HG03045 (cell line): ENCODE measurements around the gene PPFIBP2.

Source experiments
- ATAC-seq: cut with Tn5 transposase; IDR thresholded peaks from one replicate; pipeline ENCODE4 v1.9.1; 2021; ENCODE audit warnings: mild to moderate bottlenecking, moderate library complexity; ENCODE audit not compliant: unreplicated experiment

PPFIBP2 gene

DNA sequence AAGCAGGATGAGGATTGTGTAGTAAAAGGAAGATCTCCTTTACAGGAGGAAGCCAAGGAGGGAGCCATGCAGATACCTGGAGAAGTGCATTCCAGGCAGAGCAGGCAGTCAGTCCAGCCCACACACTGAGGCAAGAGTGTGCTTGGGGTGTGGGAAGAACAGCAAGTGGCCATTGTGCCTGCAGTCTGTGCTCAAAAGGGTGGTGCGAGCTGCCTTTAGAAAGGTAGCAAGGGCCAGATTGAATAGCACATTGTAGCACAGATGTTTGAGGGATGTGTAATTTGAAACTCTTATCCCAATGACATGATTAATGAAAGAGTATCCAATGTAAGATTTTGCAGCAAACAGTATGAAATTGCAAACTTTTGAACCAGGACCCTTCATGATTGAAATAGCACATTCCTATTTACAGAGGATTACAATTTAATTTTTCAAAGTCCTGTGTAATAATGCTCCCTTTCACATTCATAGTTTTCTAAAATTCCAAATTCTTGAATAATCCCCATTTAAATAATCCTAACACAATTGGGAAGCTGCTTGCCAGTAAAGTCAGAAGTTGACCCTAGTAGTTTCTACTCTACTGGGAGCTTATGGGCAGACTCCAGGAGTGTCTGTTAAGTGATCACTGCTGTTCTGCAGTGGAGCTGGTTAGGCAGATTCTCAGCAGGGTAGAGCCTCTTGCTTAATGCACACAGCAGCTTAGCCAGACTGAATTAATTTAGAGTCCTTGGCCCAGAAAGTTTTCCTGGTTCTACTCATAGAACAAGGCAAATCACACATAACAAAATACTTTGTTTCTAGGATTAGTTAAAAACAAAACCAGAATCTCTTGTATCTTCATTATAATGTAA, 81.4 kb downstream of the PPFIBP2 start:
- no peak for ATAC-seq

GRCh38 chr11:7595951-7596350, 82.2 kb downstream of the PPFIBP2 start:
- ATAC-seq = no peak

DNA sequence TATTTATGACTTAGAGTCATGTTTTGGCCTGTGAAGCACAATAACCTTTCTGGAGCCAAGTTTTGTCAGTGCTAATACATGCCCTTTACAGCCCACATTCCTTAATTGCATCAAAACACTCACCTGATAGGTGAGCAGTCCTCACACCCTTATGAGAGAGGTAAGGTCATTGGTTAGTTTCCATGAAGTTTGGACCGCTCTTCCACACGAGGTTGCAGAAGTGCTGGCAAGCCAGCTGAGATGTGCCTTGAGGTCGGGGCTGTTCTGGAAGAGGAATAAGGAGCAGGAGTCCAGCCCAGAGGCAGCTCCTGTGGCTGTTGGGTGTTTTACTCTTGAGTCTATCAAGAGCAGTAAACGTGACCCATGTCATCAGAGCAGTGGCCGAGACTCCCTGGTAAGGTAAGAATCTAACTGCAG, 83.2 kb downstream of the PPFIBP2 start:
- no peak for ATAC-seq

- no peak for ATAC-seq
Measured at GRCh38 chr11:7597620-7598019, 83.8 kb downstream of the PPFIBP2 start.

DNA sequence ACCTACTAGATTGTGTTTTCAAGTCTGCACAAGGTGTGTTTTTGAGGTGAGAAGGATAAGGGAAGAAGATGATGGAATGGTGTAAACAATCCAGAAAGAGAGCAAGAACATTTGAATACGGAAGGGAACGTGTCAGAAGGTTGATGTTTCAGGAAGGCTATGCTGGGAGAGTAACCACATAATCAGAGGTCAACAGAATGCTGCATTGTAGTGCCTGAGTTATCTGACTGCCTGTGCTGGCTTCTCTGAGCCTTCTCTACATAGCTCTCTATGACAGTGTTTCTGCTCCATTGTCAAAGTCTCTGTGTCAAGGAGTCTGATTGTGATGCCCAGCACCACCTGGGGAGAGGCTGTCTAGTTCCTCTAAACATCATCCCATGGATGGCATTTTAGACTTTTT, 85.4 kb downstream of the PPFIBP2 start:
- ATAC-seq = no peak

- no peak for ATAC-seq
Measured at GRCh38 chr11:7600205-7600775, 86.5 kb downstream of the PPFIBP2 start.

DNA sequence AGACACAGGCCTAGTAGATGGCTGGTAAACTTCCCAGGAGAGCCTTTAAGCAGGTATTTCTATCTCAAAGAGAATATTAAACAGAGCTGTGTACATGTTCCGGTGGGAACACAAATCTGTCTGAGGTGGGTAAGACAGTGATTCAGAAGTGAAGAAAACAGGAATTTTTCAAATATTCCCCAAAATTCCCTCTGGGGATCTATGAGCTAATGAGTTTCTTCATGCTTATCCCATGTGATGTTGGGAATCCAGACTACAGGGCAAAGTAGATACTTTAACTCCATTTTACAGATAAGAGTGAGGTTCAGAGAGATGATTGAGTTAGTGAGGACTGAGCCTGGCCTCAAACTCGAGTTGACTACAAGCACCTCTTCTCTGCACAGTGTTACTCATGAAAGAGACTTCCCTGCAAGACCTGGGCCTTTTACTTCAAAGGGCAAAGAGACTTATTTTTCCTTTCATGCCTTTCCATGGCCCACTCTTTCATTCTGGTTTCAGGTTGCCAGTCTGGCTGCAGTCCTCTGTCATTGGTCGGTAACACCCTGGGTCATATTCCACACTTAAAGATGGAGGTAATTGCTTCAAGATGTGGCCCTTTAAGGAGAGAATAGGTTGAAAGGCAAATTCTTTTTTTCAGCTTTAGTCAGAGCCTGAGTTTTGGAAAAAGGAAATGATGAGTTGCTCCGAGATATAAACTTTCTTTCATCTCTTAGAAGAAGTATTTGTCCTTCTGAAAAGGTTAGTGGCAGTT, 89.4 kb downstream of the PPFIBP2 start:
- no peak for ATAC-seq

DNA sequence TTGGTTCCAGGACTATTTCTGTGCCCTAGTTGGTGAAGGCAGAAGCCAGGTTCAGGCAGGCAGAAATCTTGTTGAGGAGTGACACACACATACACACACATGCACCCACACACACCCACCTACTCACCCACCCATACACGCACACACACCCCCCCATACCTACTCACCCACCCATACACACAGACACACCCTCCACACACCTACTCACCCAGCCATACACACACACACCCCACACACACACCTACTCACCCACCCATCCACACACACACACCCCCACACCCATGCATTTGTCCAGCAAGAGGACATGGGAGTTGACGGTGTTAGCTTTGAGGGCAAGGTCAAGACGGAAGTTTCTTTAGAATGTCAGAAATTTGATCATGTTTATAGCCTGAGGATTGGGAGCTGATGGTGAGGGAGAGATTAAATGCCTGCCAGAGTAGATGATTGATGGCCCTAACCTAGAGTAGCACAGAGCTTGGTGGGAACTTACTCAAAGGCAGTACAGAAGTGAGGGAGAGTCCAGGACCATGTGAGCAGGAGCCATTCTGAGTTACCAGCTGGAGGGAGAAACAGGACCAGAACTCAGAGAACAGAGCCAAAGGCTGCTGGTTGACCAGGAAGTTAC, 90.6 kb downstream of the PPFIBP2 start:
- no peak for ATAC-seq

- no peak for ATAC-seq
Measured at GRCh38 chr11:7605186-7605943, 91.6 kb downstream of the PPFIBP2 start.

DNA sequence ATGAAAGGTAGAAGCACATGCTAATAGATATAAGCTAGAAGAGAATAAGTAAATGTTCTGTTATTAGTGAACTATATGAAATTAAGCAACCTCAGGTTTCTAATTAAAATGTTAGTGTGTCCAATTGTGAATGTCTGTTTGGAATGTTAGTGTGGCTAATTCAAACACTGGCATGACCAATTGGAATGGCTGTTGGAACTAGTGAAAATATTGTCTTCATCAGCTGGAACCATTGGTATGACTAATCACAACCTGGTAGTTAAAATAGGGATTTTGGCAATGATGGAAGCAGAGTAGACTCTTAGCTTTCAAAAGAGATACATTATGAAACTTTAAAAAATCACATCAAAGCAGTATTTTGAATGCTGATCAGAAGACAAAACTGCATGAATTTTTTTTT, 92.7 kb downstream of the PPFIBP2 start:
- ATAC-seq = no peak

DNA sequence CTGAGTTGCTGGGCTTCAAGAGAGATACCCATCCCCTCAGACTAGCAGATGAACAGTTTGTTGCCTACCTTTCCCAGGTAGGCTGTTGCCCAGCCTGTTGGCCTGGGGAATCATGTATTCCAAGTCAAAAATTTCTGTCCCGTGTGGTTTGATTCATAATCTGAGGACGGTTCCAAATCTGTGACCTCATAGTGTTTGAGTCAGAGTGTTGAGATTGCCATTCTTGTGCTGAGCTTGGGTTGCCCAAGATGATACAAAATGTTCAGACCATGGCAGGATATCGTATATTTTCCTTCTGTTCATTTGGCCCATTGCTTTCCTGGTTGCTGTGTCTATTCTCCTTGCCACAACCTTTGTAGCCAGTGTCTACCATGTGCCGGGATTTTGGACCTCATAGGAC, 95.2 kb downstream of the PPFIBP2 start:
- ATAC-seq = no peak

DNA sequence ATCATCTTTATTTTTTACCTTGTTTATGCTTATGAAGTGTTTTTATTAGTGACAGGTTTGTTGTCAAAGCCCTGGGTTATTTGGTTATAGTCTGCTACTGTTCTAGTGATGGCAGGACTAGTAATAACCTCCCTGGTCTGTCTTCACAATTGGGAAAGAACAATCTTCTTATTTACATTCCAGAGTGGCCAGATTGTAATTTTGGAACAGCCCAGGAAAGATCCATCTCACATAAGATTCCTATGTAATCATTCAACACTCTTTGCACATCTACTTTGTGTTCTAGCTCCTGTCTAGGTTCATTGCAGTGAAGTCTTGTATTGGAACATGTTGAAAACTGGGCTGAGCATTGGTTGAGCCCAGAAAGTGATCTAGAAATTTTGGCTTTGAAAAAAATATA, 95.7 kb downstream of the PPFIBP2 start:
- ATAC-seq = no peak

GRCh38 chr11:7610393-7610792, 96.6 kb downstream of the PPFIBP2 start:
- no peak for ATAC-seq

- no peak for ATAC-seq
Measured at GRCh38 chr11:7611411-7611810, 97.6 kb downstream of the PPFIBP2 start.

GRCh38 chr11:7612056-7612660, 98.4 kb downstream of the PPFIBP2 start:
- ATAC-seq = no peak

- ATAC-seq = no peak
Measured at GRCh38 chr11:7612661-7613393, 99.0 kb downstream of the PPFIBP2 start.

DNA sequence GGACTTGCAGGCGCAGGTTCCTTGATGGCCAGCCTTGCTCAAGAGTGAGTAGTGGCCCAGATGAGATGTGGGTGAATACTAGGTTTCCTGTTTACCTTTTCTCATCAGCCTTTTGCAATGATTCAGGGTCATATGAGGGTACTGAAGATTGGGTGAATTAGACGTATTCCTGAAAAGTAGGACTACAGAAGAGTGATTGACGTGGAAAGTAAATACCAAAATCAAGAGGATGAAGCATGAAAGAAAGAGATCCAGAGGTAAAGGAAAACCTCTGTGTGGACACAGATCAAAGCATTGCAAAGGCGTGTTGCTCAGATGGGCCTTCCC, 99.6 kb downstream of the PPFIBP2 start:
- ATAC-seq = no peak

DNA sequence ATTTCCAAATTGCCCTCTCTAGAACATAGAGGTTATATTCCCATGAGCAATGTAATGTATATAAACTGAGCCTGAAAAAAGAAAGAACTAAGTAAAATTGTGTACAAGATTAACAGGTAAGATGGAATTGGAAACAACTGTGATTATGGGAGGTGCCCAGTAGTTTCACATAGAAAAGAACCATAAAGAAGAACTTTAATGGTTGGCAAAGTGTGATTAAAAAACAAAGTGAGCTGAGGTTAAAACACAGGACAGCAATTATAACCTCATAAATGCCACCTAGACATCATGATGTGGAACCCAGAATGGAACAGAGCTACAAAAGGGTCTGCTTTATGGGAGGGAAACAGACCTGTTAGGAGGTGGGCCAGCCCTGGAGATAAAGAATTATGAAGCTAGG, 100.9 kb downstream of the PPFIBP2 start:
- no peak for ATAC-seq

- no peak for ATAC-seq
Measured at GRCh38 chr11:7617032-7617431, 103.2 kb downstream of the PPFIBP2 start.

GRCh38 chr11:7619322-7619721, 105.5 kb downstream of the PPFIBP2 start:
- ATAC-seq = no peak
